ENCODE data around the gene OSBPL3.
A peak's percentile ranks its signal among the peaks of the same experiment; 100 is the strongest.

OSBPL3 gene

DNA sequence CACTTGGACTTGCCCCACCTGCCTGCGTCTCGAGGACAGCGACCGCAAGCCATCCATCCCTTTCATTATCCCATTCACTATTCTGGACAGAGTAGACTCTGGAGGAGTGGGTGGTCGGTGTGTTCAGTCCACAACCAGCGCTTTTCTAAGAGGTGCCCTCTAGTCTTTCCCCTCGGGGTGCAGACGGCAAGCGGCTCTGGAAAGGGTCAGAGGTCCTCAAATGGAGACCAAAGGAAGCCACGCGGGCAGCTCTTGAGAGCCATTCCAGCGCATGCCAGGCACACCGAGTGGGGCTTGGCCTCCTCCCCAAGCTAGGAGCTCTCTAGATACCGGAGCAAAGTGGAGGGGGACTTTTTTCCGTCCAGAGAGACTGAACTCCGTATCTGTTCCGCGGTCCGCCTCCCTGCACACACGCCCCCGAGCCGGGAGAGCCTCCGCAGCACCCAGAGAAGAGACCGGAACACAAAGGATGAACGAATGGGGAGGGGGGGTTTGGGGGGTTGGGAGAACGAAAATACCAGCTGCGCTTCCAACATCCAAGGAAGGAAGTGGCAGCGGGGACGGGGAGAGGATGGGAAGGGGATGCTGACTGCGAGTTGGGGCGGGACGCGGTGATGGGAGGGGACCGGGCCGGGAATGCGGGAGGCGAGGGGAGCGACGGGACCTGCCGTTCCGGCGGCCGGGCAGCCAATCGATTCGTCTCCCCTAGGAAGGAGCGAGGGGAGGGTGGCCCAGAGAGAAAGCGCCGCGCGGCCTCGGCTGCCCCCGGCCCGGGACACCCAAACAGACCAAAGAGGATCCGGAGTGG lies 223.2 kb downstream of the OSBPL3 start:
- peak; percentile 12 for DNase-seq

DNA sequence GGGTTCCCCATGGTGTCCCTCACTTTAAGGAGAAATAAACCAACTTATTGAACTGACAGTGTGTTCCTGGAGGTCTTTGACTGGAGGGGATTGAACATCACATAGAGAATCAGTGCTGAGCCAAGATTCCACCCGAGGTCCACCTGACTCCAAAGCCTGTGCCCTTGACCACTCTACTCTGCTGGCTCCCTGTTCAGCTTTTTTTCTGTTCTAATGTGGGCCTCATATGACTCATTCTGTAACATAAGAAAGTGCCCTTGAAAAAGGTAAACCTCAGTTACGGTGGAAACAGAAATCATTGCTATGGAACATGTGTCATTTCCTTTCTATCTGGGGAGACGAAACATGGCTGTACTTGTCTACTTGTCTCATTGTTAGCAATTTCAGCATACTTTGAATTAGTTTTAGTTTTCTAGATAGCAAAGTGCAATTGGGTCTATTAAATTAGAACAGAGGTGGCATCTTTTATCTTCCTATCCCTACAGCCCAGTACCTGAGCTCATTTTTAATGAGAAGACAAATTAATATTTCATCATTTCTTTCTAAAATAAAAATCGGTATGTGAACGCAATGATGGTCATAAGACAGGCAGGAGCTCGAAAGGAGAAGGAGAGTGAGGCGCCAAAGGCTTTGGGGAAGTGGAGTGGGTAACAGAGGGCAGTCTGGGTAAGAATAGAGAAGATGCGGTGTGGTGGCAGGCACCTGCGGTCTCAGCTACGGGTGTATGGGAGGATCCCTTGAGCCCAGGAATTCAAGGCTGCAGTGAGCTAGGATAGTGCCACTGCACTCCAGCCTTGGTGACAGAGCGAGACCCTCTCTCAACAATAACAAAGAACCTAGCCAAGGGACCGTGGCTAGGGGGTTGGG lies 224.2 kb downstream of the OSBPL3 start:
- no peak for DNase-seq

GRCh38 chr7:24754906-24755506 lies 225.0 kb downstream of the OSBPL3 start:
- DNase-seq = no peak

- DNase-seq = no peak
These were observed 227.7 kb downstream of the OSBPL3 start for GRCh38 chr7:24752073-24752800.

GRCh38 chr7:24751484-24751883 lies 228.5 kb downstream of the OSBPL3 start:
- DNase-seq = no peak

- no peak for DNase-seq
These were observed 229.4 kb downstream of the OSBPL3 start for GRCh38 chr7:24750441-24751055.

- DNase-seq = no peak
These were observed 231.5 kb downstream of the OSBPL3 start for GRCh38 chr7:24748521-24748920.

All from NCI-H748 treated with DMSO at 0.1 percent for 48 hours (cell line).